IPS DF 19.7 (cell line): ENCODE results near the gene VGF.
"Not testable (repeated sequence)": the region's sequence is repeated elsewhere in the genome, so short reads cannot be mapped to it uniquely, and the experiment has no call there.

Experiments
- DNase-seq: peaks from one replicate; pipeline ENCODE4 v3.0.0-alpha.2; 2013; ENCODE audit warnings: low read depth, low spot score

Gene VGF

DNA sequence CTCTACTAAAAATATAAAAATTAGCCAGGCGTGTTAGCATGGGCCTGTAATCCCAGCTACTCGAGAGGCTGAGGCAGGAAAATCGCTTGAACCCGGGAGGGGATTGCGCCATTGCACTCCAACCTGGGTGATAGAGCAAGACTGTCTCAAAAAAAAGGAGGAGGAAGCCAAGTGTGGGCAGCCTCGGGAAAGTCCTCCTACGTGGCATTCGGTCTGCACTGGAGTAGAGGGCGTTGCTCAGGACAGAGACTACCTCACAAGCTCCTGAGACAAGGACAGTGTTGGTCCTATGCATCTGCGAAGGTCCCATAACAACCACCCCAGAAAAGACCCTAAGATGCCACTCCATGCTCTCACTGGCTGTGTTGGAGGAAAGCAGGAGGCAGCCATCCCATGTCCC, 48.5 kb downstream of the VGF start:
- DNase-seq: no peak

DNA sequence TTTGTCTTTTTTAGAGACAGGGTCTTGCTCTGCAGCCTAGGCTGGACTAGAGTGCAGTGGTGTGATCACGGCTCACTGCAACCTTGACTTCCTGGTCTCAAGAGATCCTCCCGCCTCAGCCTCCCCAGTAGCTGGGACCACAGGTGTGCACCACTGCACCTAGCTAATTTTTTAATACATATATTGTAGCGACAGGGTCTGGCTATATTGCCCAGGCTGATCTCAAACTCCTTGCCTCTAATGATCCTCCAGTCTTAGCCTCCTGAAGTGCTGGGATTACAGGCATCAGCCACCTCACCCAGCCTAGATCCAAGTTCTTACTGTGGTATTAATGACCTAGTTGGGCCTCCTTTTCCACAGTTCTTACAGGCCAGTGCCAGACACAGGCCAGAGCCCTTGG, 50.2 kb downstream of the VGF start:
- no peak for DNase-seq

DNA sequence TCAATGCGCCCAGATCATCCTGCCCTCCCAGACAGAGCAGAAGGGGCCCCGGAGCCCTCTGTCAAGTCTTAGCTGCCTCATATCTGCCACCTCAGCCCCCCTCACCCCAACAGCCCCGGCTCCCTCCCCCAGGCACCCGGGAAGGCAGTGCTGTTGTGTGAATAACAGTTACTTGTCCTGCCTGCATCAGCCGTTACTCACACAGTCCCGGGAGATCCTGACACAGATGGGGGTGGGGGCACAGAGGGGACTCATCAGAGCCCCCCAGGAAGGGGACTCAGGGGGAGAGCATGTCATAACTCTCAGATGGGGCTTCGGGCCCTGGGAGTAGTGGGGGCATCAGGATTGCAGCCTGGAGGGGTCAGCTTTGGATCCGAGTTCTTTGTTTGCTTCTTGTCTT, 50.9 kb downstream of the VGF start:
- DNase-seq: no peak

DNA sequence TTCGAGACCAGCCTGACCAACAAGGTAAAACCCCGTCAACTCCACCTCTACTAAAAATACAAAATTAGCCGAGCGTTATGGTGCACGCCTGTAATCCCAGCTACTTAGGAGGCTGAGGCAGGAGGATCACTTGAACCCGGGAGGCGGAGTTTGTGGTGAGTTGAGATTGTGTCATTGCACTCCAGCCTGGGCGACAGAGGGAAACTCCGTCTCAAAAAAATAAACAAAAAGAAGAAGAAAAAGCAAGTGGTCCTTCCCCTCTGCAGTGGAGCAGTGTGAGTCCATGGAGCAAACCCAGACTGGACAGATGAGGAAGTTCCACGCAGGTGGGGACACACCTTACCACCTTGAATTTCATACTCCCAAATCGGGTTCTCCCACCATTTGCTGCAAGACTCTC, 51.5 kb downstream of the VGF start:
- DNase-seq: no peak

DNA sequence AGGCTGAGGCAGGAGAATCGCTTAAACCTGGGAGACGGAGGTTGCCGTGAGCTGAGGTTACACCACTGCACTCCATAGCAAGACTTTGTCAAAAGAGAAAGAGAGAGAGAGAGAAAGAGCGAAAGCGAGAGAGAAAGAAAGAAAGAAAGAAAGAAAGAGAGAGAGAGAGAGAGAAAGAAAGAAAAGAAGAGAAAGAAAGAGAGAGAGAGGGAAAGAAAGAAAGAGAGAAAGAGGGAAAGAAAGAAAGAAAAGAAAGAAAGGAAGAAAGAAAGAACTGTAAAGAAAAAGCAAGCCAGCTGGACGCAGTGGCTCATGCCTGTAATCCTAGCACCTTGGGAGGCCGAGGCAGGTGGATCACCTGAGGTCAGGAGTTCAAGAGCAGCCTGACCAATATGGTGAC, 52.2 kb downstream of the VGF start:
- not testable (repeated sequence) for DNase-seq
